K562 (cell line): ENCODE data around the gene SRPK2. TPM values are rescaled to one million over a fixed set of nuclear protein-coding genes. Genes with fewer than 3 reads are reported as not detected.

Experiments
- ATAC-seq: fragments of 200-7000 bp; cut with Tn5 transposase; 3 replicates; pipeline ENCODE4 v1.9.1; 2020; ENCODE audit warnings: moderate library complexity
- BruUV-seq: library from RNA; stranded (reverse); fragments of 400-500 nt; replicated peaks from 2 replicates; lab custom pipeline; 2021; lab: Mats Ljungman, UMichigan
- CTCF ChIA-PET: fragments of 300-600 bp; formaldehyde crosslinking; extraction: SDS; loops from one replicate; lab custom pipeline; 2021; ENCODE audit warnings: low intra/inter-chr PET ratio; lab: Yijun Ruan, JAX
- POLR2A ChIA-PET: fragments of 300-600, 350-650 bp; sonication (Branson Sonifier 250); formaldehyde crosslinking; extraction: SDS; loops from one replicate; lab custom pipeline; 2021; ENCODE audit warnings: antibody characterized with exemption, inconsistent platforms; lab: Yijun Ruan, JAX
- DNase-seq, 4 experiments: peaks; one replicate each; pipeline versions ENCODE4 v3.0.0 to v3.0.0-alpha.2; 2011 to 2018; ENCODE audit warnings: low spot score in 3 of 4, mixed read lengths in 3 of 4; ENCODE audit errors: extremely low read depth in 1 of 4
- FAIRE-seq: peaks from 2 replicates; lab custom pipeline; 2011; peaks lifted over from hg19 to GRCh38; lab: Jason Lieb, UNC
- H2AFZ ChIP-seq: 2 replicates; pipeline ENCODE4 v1.6.0; 2011; ENCODE audit warnings: low read depth, low read length, control low read depth, inconsistent platforms
- H3K27ac ChIP-seq: fragments of 200-600 bp; 3 replicates; pipeline ENCODE4 v1.8.0; 2011; ENCODE audit warnings: low read depth, mild to moderate bottlenecking, control low read depth, inconsistent platforms, low read length, moderate library complexity, mixed read lengths; ENCODE audit errors: extremely low read depth
- H3K27me3 ChIP-seq, 2 experiments: fragments of 300-600 bp in 1 of 2; 2 replicates in 1 of 2; 3 replicates in 1 of 2; pipeline versions ENCODE4 v1.6.0 to v1.8.0; 2011; ENCODE audit warnings: inconsistent platforms in 2 of 2, low read length in 2 of 2, mild to moderate bottlenecking in 1 of 2, mixed read lengths in 1 of 2, moderate library complexity in 1 of 2; ENCODE audit not compliant: control insufficient read depth in 2 of 2, insufficient read depth in 2 of 2
- H3K36me3 ChIP-seq: fragments of 300-600 bp; 3 replicates; pipeline ENCODE4 v1.8.0; 2011; ENCODE audit warnings: mild to moderate bottlenecking, low read length, inconsistent platforms; ENCODE audit not compliant: control insufficient read depth, insufficient read depth
- H3K4me1 ChIP-seq, 2 experiments: fragments of 200-600 bp in 1 of 2; replicated peaks in 1 of 2; 2 replicates in 1 of 2; 3 replicates in 1 of 2; pipeline versions ENCODE4 v1.5.1 to v1.8.0; 2011; ENCODE audit warnings: inconsistent platforms in 2 of 2, low read length in 2 of 2, mild to moderate bottlenecking in 1 of 2, mixed read lengths in 1 of 2, moderate library complexity in 1 of 2; ENCODE audit not compliant: control insufficient read depth in 2 of 2, insufficient read depth in 2 of 2
- H3K4me2 ChIP-seq: 2 replicates; pipeline ENCODE4 v1.6.1; 2011; ENCODE audit warnings: low read length, control low read depth, inconsistent platforms, mixed read lengths; ENCODE audit not compliant: insufficient read depth
- H3K4me3 ChIP-seq: fragments of 200-600 bp; sonication (generic), shearing (Covaris generic); 2 replicates; pipeline ENCODE4 v1.5.1; 2016; ENCODE audit warnings: control low read depth, inconsistent platforms
- H3K79me2 ChIP-seq: fragments of 200-600 bp; 3 replicates; pipeline ENCODE4 v1.8.0; 2011; ENCODE audit warnings: low read length, inconsistent platforms; ENCODE audit not compliant: control insufficient read depth, insufficient read depth
- H3K9ac ChIP-seq, 2 experiments: 2 replicates each; pipeline versions ENCODE4 v1.6.0 to v1.6.1; 2011; ENCODE audit warnings: low read depth in 2 of 2, low read length in 2 of 2, control low read depth in 1 of 2, inconsistent platforms in 1 of 2, mild to moderate bottlenecking in 1 of 2, mixed read lengths in 1 of 2; ENCODE audit not compliant: insufficient read depth in 1 of 2
- H3K9me1 ChIP-seq: one replicate; pipeline ENCODE4 v1.6.0; 2011; ENCODE audit warnings: inconsistent platforms, mild to moderate bottlenecking, low read length, moderate library complexity; ENCODE audit not compliant: control insufficient read depth, insufficient read depth
- H3K9me3 ChIP-seq: replicated peaks from 2 replicates; pipeline ENCODE4 v1.5.1; 2011; ENCODE audit warnings: low read depth, low read length, inconsistent platforms; ENCODE audit not compliant: control insufficient read depth, insufficient read depth
- H4K20me1 ChIP-seq: replicated peaks from 2 replicates; pipeline ENCODE4 v1.6.1; 2011; ENCODE audit warnings: low read length, inconsistent platforms, mixed read lengths; ENCODE audit not compliant: control insufficient read depth, insufficient read depth
- ARNT ChIP-seq, 2 experiments: fragments of 450-650 bp; IDR thresholded peaks; 2 replicates each; pipeline ENCODE4 v1.6.1; 2016; ENCODE audit warnings: mild to moderate bottlenecking in 1 of 2
- CXXC5 ChIP-seq: fragments of 250-450 bp; sonication (Bioruptor Pico); IDR thresholded peaks from 2 replicates; pipeline ENCODE4 v1.8.0; 2022; ENCODE audit warnings: inconsistent platforms, mild to moderate bottlenecking, moderate library complexity
- ETS2 ChIP-seq: IDR thresholded peaks from 2 replicates; pipeline ENCODE4 v1.6.1; 2016; ENCODE audit warnings: borderline replicate concordance, missing genetic modification characterization, mild to moderate bottlenecking, moderate library complexity, missing compliant biosample characterization; ENCODE audit not compliant: poor library complexity, severe bottlenecking
- HDAC2 ChIP-seq: fragments of 450-650 bp; IDR thresholded peaks from 2 replicates; pipeline ENCODE4 v1.6.1; 2016; ENCODE audit warnings: mild to moderate bottlenecking
- KLF10 ChIP-seq: fragments of 250-450 bp; sonication (Bioruptor Pico); IDR thresholded peaks from 2 replicates; pipeline ENCODE4 v1.6.1; 2021; ENCODE audit warnings: matching md5 sums
- KLF6 ChIP-seq: fragments of 250-450 bp; sonication (Bioruptor Pico); IDR thresholded peaks from 2 replicates; pipeline ENCODE4 v1.4.0; 2020; ENCODE audit warnings: mild to moderate bottlenecking, moderate library complexity, borderline replicate concordance
- MEIS2 ChIP-seq: fragments of 450-650 bp; IDR thresholded peaks from 2 replicates; pipeline ENCODE4 v1.6.1; 2014; ENCODE audit warnings: mild to moderate bottlenecking; ENCODE audit not compliant: partially characterized antibody
- NCOA4 ChIP-seq: fragments of 450-650 bp; IDR thresholded peaks from 2 replicates; pipeline ENCODE4 v1.6.1; 2018; ENCODE audit warnings: mild to moderate bottlenecking; ENCODE audit not compliant: partially characterized antibody
- NCOR1 ChIP-seq: fragments of 450-650 bp; IDR thresholded peaks from 2 replicates; pipeline ENCODE4 v1.6.1; 2016; ENCODE audit warnings: mild to moderate bottlenecking, moderate library complexity
- NFATC3 ChIP-seq: fragments of 450-650 bp; IDR thresholded peaks from 2 replicates; pipeline ENCODE4 v1.6.1; 2017; ENCODE audit warnings: mild to moderate bottlenecking
- PBX2 ChIP-seq, 2 experiments: IDR thresholded peaks in 1 of 2; conservative IDR thresholded peaks in 1 of 2; 2 replicates each; pipeline ENCODE4 v1.6.1; 2016; ENCODE audit warnings: low read depth in 2 of 2, mild to moderate bottlenecking in 1 of 2, missing compliant biosample characterization in 1 of 2, missing genetic modification characterization in 1 of 2, moderate library complexity in 1 of 2
- RAD51 ChIP-seq: fragments of 450-650 bp; IDR thresholded peaks from 2 replicates; pipeline ENCODE4 v1.7.1; 2016; ENCODE audit warnings: low read depth, mild to moderate bottlenecking, borderline replicate concordance
- SMC3 ChIP-seq: conservative IDR thresholded peaks from 2 replicates; pipeline ENCODE4 v1.6.1; 2011; ENCODE audit warnings: low read depth, low read length, improper control_type of control experiment; ENCODE audit not compliant: insufficient read depth
- SRSF9 ChIP-seq: fragments of 200-400 bp; formaldehyde crosslinking; IDR thresholded peaks from 2 replicates; pipeline ENCODE4 v1.6.1; 2017; ENCODE audit warnings: low read depth, low read length, borderline replicate concordance
- TCF15 ChIP-seq: fragments of 250-450 bp; sonication (Bioruptor Pico); IDR thresholded peaks from 2 replicates; pipeline ENCODE4 v1.8.0; 2022; ENCODE audit warnings: moderate library complexity, mild to moderate bottlenecking, inconsistent platforms
- WGBS: fragments of 100-300 bp; shearing (Covaris generic); methylation state at CpG from one replicate; pipeline ENCODE4 v1.1.6; 2016; ENCODE audit warnings: low coverage, mixed read lengths; ENCODE audit not compliant: insufficient coverage; ENCODE audit errors: missing lambda C conversion rate; 5-methylcytosine and 5-hydroxymethylcytosine counted together
- in situ Hi-C: fragments of 300-500 bp; cut with MboI; formaldehyde crosslinking; loops from 4 replicates; pipeline ENCODE4 v1.15.0; 2018; ENCODE audit warnings: inconsistent platforms, mixed read lengths
- intact Hi-C: fragments of 100-400 bp; cut with micrococcal nuclease; formaldehyde crosslinking; loops from 2 replicates; pipeline ENCODE4 v1.14.2; 2022
- polyA plus RNA-seq, 8 experiments: library from polyadenylated mRNA; depleted of rRNA in 4 of 8; stranded (reverse) in 5 of 8; unstranded in 3 of 8; fragments of >200 nt; fragmentation: Nextera tagmentation in 2 of 8; fragmentation: Illumina TruSeq in 1 of 8; extraction: Ambion mirVana in 2 of 8; extraction: Trizol in 1 of 8; gene quantifications; 2 replicates each; pipeline versions ENCODE4 v1.2.1 to v1.2.3, GENCODE V29; 2011 to 2014; ENCODE audit warnings: inconsistent platforms in 1 of 8, missing spikeins in 1 of 8
- total RNA-seq, 7 experiments: library from RNA; depleted of rRNA in 6 of 7; stranded (reverse); fragments of >200 nt in 6 of 7; fragmentation: Illumina TruSeq in 2 of 7; extraction: Trizol in 2 of 7; gene quantifications; 2 replicates each; pipeline versions ENCODE4 v1.2.1 to v1.2.3, GENCODE V29; 2011 to 2021; ENCODE audit warnings: low replicate concordance in 1 of 7

SRPK2 gene
- total and polyA plus RNA-seq, 9 of the 15 experiments (the other 6 are each of a cell fraction or from before 2014, with no cell fraction given) = 21.5 to 44.7 (median 33.3) TPM

GRCh38 chr7:105402221-105403095 is 13.7 kb upstream of the SRPK2 start (continued):
- TF ChIP-seq SRSF9 = no peak
- no peak for TF ChIP-seq NFATC3
- TF ChIP-seq NCOR1 = peak; percentile 12; the same call in 1 of the 2 replicates

GRCh38 chr7:105399043-105399725 is 10.5 kb upstream of the SRPK2 start:
- FAIRE-seq = no peak
- peak in 2 of 4 experiments; percentile 35 to 47 for DNase-seq
- BruUV-seq = no TSS peak
- Histone ChIP-seq H3K27me3 (no peaks in the 10 kb centered on the region), H3K9me1 (no peaks in the 10 kb centered on the region), H3K9me3 (no peaks in the 10 kb centered on the region), H3K4me2 (no peak overlapping the region), H2AFZ (peak overlapping the region; percentile 32), H3K4me1 (peaks cover 11 to 19% of the 10 kb centered on the region in 2 experiments; a peak in 4 of 5 replicates), H4K20me1 (no peaks in the 10 kb centered on the region), H3K27ac (no peak overlapping the region), H3K36me3 (no peaks in the 10 kb centered on the region), H3K9ac (no peak overlapping the region), H3K79me2 (no peaks in the 10 kb centered on the region), H3K4me3 (no peak overlapping the region)
- WGBS = 35% methylated on average over 3 of the region's 3 CpGs
- ChIA-PET POLR2A (interaction anchor here (0.5 to 1.1 kb wide), 5 partner anchors 10 to 386 kb away, joined by 3 to 4 read pairs (median 3); partner anchors contain the start of gene SRPK2), CTCF (interaction anchor here (1.8 to 1.9 kb wide), 2 partner anchors 30 to 88 kb away, joined by 9 to 12 read pairs; no protein-coding TSS in a partner anchor)
- ATAC-seq = peak; percentile 16; the same call in 1 of the 3 replicates
- intact Hi-C loops = loop anchor here (5.0 kb wide), 1 partner anchor 188 kb away; no protein-coding TSS in a partner anchor
- in situ Hi-C loops = no loop called here
- TF ChIP-seq NCOA4 (no peak), RAD51 (0 out of 2 replicates have a peak, but pooled peaks have one; percentile 9), TCF15 (CRISPR knock-in tag) (no peak), HDAC2 (no peak), PBX2 (CRISPR knock-in tag; IDR thresholded peaks at IDR 0.05; ENCODE audit: low read depth) (no peak), PBX2 (tag; conservative IDR thresholded peaks at IDR 0.05; ENCODE audit: low read depth) (peak; percentile 45), KLF6 (CRISPR knock-in tag) (no peak), KLF10 (CRISPR knock-in tag) (no peak), ETS2 (tag) (no peak), CXXC5 (CRISPR knock-in tag) (no peak), MEIS2 (peak; percentile 51), ARNT (IDR thresholded peaks at IDR 0.05) (0 out of 4 replicates have a peak, but pooled peaks of 1 of the 2 experiments have one; percentile 50), SMC3 (0 out of 2 replicates have a peak, but pooled peaks have one; percentile 16)
